HG03460 (cell line): ENCODE data around the gene ZNF253.
"Not testable (repeated sequence)": the region's sequence is repeated elsewhere in the genome, so short reads cannot be mapped to it uniquely, and the experiment has no call there.

Experiments
- ATAC-seq: cut with Tn5 transposase; IDR thresholded peaks from one replicate; pipeline ENCODE4 v1.9.1; 2021; ENCODE audit not compliant: unreplicated experiment

ZNF253 gene

DNA sequence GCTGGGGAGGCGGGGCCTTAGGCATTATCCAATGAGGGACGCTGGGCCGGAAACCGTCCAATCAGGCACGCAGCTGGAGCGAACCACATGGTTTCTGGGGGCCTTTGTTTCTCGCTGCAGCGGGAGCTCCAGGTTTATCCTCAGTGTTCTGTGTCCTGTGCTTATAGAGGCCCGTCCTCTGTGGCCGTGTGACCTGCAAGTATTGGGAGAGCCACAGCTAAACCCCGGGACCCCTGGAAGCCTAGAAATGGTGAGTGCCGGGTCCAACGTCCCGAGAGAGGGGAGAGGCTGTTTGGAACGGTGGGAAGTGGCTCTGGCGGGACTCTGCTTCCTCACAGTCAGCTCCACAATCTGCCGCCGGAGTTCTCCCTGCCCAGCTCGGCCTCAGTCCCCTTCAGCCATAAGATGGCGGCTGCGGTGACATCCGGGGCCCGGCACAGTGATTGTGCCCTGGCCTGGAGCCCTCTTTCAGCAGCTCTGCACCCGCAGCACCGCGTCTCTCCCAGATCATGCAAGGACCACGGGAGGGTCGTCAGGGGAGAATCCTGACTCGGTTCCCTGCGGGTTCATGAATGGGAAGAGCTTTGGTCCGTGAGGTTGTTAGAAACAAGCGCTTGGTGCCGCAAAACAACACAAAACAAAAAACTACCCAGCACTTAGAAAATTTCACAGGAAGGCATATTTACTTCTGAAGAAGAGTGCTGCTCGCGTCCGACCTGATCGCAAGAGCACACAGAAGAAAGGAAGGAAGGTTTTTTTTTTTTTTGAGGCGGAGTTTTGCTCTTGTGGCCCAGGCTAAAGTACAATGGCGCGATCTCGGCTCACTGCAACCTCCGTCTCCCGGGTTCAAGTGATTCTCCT lies at the start of gene ZNF253:
ZNF253 (plus strand) TSS at position 133 of the 861 bp plus-strand sequence; CDS start at position 248, 115 bp downstream.
- peak; percentile 95 for ATAC-seq

DNA sequence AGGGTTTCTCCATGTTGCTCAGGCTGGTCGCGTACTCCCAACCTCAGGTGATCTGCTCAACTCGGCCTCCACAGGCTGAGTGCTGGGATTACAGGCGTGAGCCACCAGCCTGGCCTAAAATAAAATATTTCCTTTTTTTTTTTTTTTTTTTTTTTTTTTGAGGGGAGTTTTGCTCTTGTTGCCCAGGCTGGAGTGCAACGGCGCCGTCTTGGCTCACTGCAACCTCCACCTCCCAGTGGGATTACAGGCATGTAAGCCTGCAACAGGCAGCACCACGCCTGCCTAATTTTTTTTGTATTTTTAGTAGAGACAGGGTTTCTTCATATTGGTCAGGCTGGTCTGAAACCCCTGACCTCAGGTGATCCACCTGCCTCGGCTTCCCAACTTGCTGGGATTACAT lies 49.0 kb upstream of the ZNF253 start:
- ATAC-seq = no peak

GRCh38 chr19:19817357-19817756 lies 48.3 kb upstream of the ZNF253 start:
- no peak for ATAC-seq

DNA sequence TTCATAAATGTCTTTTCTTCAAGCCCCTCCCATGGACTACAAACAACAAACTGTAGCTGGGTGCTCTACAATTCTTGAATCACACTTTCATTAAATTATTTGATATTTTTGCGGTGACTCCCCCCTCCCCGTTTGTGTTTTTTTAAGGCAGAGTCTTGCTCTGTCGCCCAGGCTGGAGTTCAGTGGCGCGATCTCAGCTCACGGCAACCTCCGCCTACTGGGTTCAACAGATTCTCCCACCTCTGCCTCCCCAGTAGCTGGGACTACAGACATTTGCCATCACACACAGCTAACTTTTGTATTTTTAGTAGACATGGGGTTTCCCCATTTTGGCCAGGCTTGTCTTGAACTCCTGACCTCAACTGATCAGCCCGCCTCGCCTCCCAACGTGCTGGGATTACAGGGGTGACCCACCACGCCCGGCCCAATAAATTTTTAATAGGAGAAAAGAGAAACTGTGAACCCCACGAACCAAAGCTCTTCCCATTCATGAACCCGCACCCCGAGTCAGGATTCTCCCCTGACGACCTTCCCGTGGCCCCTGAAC lies 44.8 kb upstream of the ZNF253 start:
- ATAC-seq = no peak

- ATAC-seq = no peak
Observed at GRCh38 chr19:19821366-19821951, 44.2 kb upstream of the ZNF253 start, which contains the start of gene ZNF506. TSS of gene ZNF506 (minus strand) at chr19:19821750. CDS start at chr19:19821603, 147 bp downstream.

- not testable (repeated sequence) for ATAC-seq
Observed at GRCh38 chr19:19821976-19822375, 43.7 kb upstream of the ZNF253 start.

DNA sequence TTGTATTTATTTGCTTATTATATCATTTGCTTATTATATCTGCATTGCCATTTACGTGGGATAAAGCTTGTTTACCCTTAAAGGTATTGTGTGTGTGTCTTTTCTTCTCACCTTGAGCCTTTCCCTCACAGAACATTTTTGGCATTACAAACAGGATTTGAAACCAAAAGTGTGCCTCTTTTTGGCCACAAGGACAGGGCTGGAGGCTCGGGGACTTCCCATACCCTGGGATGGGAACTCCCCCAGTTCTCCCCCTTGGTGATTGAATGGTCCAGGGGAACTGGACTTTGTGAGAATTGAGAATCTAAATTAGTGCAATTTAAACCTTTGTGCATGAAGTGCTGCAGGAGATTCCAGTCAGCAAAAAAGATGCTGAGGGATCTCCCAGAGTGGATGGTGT lies 41.8 kb upstream of the ZNF253 start:
- ATAC-seq = no peak

- no peak for ATAC-seq
Observed at GRCh38 chr19:19826875-19827274, 38.8 kb upstream of the ZNF253 start.

GRCh38 chr19:19835560-19836038 lies 30.1 kb upstream of the ZNF253 start:
- ATAC-seq = no peak

GRCh38 chr19:19847781-19848180 lies 17.9 kb upstream of the ZNF253 start:
- no peak for ATAC-seq

- no peak for ATAC-seq
Observed at GRCh38 chr19:19849056-19849455, 16.6 kb upstream of the ZNF253 start.

DNA sequence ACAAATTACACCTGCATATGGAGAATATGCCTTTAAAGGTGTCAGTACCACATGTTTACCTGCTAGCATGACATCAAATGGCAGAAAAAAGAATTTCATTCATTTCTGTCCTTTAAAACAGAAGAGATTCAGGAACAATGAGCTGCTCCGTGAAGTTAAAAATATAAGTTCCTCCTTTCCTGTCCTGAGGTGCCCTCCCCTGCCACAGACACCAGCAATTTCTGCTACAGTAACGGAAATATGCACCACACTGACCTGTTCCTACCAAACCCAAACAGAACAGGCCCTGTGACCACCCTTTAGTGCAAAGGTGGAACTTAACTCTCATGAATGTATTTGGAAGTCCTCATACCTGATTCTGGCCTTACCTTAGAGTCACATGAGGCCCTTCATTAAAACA lies 13.9 kb upstream of the ZNF253 start:
- ATAC-seq = not testable (repeated sequence)

- ATAC-seq = no peak
Observed at GRCh38 chr19:19858751-19859150, 6.9 kb upstream of the ZNF253 start.

DNA sequence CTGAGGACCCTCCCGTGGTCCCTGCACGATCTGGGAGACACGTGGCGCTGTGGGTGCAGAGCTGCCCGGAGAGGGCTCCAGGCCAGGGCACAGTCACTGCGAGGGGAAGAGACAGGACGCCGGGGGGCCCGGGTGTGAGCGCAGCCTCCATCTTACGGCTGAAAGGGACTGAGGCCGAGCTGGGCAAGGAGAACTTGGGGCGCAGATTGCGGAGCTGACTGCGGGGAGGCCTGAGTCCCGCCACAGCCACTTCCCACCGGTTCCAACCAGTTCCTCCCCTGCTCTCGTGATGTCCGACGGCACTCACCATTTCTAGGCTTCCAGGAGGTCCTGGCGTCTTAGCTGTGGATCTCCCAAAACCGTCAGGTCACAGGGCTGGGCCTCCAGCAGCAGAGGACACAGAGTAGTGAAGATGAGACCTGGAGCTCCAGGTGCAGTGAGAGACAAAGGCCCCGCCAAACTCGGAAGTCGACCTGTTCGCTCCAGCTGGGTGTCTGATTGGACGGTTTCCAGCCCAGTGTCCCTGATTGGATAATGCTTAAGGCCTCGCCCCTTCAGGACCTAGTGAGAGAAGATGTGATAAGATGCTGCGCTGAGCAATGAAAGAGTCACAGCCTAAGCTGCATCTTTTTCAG lies 4.8 kb upstream of the ZNF253 start:
- no peak for ATAC-seq

- no peak for ATAC-seq
Observed at GRCh38 chr19:19866611-19867248, 1.0 kb downstream of the ZNF253 start.

DNA sequence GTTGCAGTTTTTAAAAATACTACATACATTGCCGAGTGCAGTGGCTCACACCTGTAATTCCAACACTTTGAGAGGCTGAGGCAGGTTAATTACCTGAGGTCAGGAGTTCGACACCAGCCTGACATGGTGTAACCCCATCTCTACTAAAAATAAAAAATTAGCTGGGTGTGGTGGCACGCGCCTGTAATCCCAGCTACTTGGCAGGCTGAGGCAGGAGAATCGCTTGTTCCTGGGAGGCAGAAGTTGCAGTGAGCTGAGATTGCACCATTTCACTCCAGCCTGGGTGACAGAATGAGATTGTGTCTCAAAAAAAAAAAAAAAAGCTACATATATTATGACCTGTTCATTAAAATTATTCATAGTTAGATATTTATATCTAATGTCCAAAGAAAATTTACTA lies 4.4 kb downstream of the ZNF253 start:
- ATAC-seq = not testable (repeated sequence)

DNA sequence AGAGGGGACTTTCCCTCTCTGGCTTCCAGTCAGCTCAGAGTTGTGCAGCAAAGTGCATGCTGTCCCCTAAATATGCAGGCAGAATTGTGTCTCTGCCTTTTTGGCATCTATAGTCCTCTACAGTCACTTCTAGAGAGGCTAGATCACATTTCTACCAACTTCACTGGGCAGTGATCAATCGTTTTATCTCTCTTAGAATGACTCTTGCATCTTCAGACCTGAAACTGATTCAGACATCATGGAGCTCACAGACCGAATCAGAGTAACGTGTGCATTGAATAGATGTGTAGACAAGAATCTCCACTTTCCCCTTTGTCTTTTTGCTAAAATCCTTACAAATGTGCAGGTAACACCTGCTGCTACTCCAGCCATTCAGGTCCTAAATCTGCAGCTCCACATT lies 6.2 kb downstream of the ZNF253 start:
- no peak for ATAC-seq

DNA sequence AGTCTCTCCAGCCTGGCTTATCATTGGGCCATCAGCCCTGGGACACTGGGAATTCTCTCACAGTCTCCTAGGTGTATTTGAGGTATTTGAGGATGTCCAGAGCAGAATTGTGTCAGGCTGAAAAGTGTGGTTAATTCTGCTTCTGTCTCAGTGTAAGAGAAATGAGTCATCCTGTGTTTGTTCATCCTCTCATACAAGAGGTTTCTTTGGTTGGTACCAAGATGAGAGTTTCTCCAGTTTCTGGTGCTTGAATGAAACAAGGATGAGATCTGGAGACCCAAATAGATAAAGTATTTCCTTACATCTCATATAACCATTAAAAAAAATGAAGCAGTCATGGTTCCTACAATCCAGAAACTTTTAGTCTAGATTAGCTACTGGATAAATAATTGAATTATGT lies 7.7 kb downstream of the ZNF253 start:
- no peak for ATAC-seq

- no peak for ATAC-seq
Observed at GRCh38 chr19:19877724-19878123, 12.0 kb downstream of the ZNF253 start.

GRCh38 chr19:19884583-19884982 lies 18.9 kb downstream of the ZNF253 start:
- no peak for ATAC-seq
